GM13976 (cell line): ENCODE data around the gene SIT1.
A peak's percentile ranks its signal among the peaks of the same experiment; 100 is the strongest.

Experiments
- DNase-seq: peaks from one replicate; pipeline ENCODE4 v3.0.0; 2012; ENCODE audit warnings: low spot score
- CTCF ChIP-seq: IDR thresholded peaks from 2 replicates; pipeline ENCODE4 v1.5.1; 2012; ENCODE audit warnings: borderline replicate concordance, mild to moderate bottlenecking; ENCODE audit not compliant: insufficient read depth; ENCODE audit errors: extremely low read depth, missing control alignments, control extremely low read depth
- in situ Hi-C: fragments of 300-500 bp; cut with MboI; formaldehyde crosslinking; loops from one replicate; pipeline ENCODE4 v1.12.0; 2022; ENCODE audit warnings: low sequenced_read_pairs, mixed read lengths, inconsistent platforms; ENCODE audit not compliant: unreplicated experiment

The SIT1 gene

GRCh38 chr9:35656348-35656747 is 5.6 kb upstream of the SIT1 start:
- DNase-seq = no peak
- in situ Hi-C loops = no loop called here
- TF ChIP-seq CTCF = no peak

DNA sequence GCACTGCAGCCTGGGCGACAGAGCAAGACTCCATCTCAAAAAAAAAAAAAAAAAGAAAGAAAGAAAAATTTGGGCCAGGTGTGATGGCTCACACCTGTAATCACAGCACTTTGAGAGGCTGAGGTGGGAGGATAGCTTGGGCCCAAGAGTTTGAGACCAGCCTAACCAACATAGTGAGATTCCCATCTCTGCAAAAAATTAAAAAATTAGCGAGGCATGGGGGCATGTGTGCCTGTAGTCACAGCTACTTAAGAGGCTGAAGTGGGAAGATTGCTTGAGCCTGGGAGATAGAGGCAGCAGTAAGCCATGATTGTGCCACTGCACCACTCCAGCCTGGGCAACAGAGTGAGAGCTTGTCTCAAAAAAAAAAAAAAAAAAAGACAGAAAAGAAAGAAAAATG is 2.9 kb upstream of the SIT1 start:
- no peak for DNase-seq
- in situ Hi-C loops = no loop called here
- TF ChIP-seq CTCF = no peak

DNA sequence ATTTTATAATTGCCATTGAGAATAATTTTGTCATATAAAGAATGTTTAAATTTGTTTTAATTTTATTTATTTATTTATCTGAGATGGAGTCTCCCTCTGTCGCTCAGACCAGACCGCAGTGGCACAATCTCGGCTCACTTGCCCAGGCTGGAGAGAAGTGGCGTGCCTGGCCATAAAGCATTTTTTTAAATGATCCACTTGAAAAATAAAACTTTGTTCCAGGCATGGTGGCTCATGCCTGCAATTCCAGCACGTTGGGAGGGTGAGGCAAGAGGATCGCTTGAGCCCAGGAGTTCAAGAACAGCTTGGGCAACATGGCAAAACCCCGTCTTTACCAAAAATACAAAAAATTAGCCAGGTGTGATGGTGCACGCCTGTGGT is 2.1 kb upstream of the SIT1 start:
- no peak for TF ChIP-seq CTCF
- DNase-seq = no peak
- in situ Hi-C loops = no loop called here

DNA sequence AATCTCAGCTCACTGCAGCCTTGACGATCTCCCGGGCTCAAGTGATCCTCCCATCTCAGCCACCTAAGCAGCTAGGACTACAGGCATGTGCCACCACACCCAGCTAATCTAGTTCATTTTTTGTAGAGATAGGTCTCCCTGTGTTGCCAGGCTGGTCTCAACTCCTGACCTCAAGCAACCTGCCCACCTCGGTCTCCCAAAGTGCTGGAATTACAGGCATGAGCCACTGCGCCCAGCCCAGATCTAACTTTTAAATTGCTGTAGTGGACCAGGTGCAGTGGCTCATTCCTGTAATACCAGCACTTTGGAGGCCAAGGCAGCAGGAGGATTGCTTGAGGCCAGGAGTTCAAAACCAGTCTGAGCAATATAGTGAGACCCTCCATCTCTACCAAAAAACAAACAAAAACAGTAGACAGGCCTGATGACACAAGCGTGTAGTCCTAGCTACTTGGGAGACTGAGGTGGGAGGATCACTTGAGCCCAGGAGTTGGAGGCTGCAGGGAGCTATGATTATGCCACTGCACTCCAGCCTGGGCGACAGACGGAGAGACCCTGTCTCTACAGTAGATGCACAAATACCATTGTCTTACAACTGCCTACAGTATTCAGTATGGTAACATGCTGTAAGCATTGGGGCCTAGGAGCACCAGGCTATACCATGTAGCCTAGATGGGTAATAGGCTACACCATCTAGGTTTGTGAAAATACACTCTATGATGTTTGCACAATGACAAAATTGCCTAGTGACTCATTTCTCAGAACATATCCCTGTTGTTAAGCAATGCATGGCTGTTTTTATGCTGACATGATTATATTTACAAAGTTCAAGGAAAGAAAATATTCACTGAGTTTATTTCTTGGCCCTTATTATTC is 1.5 kb upstream of the SIT1 start:
- TF ChIP-seq CTCF = no peak
- in situ Hi-C loops = no loop called here
- no peak for DNase-seq

GRCh38 chr9:35649431-35650340 is 1.0 kb downstream of the SIT1 start:
- in situ Hi-C loops = no loop called here
- no peak for TF ChIP-seq CTCF
- peak; percentile 67 for DNase-seq

GRCh38 chr9:35646533-35647265 is 4.0 kb downstream of the SIT1 start:
- DNase-seq = peak; percentile 96
- in situ Hi-C loops = no loop called here
- TF ChIP-seq CTCF = peak; percentile 99
